HepG2 (cell line): ENCODE results near the gene C5orf24. TPM values are rescaled to one million over a fixed set of nuclear protein-coding genes. Genes with fewer than 3 reads are reported as not detected.

ENCODE experiments used
- BATF2 ChIP-seq: sonication (generic); formaldehyde crosslinking; IDR thresholded peaks from 2 replicates; pipeline ENCODE4 v1.8.0; 2022; ENCODE audit warnings: mild to moderate bottlenecking, missing genetic modification reagents, moderate library complexity
- GATA4 ChIP-seq: sonication (generic); IDR thresholded peaks from 2 replicates; pipeline ENCODE4 v1.6.1; 2016; ENCODE audit warnings: antibody characterized with exemption, low read depth, borderline replicate concordance
- KLF12 ChIP-seq: sonication (generic); formaldehyde crosslinking; IDR thresholded peaks from 2 replicates; pipeline ENCODE4 v1.4.0; 2020; ENCODE audit warnings: missing genetic modification reagents, borderline replicate concordance
- MAZ ChIP-seq, 2 experiments: sonication (generic) in 1 of 2; formaldehyde crosslinking in 1 of 2; IDR thresholded peaks; 2 replicates each; pipeline versions ENCODE4 v1.5.0 to v1.6.1; 2012 to 2020; ENCODE audit warnings: low read depth in 2 of 2, mild to moderate bottlenecking in 2 of 2, borderline replicate concordance in 1 of 2, improper control_type of control experiment in 1 of 2, low read length in 1 of 2, missing genetic modification reagents in 1 of 2, moderate library complexity in 1 of 2
- MTF1 ChIP-seq: sonication (generic); formaldehyde crosslinking; IDR thresholded peaks from 2 replicates; pipeline ENCODE4 v1.5.0; 2020; ENCODE audit warnings: missing genetic modification reagents
- NFAT5 ChIP-seq: sonication (generic); formaldehyde crosslinking; IDR thresholded peaks from 2 replicates; pipeline ENCODE4 v1.4.0; 2020; ENCODE audit warnings: missing genetic modification reagents
- NFE2L1 ChIP-seq: sonication (generic); formaldehyde crosslinking; IDR thresholded peaks from 2 replicates; pipeline ENCODE4 v1.4.0; 2020; ENCODE audit warnings: missing genetic modification reagents, mild to moderate bottlenecking, borderline replicate concordance
- NFKB2 ChIP-seq: sonication (generic); formaldehyde crosslinking; IDR thresholded peaks from 2 replicates; pipeline ENCODE4 v1.4.0; 2020; ENCODE audit warnings: missing genetic modification reagents, borderline replicate concordance
- SMARCE1 ChIP-seq: fragments of 450-650 bp; IDR thresholded peaks from 2 replicates; pipeline ENCODE4 v1.6.1; 2017; ENCODE audit warnings: borderline replicate concordance
- SNRNP70 ChIP-seq: fragments of 200-400 bp; formaldehyde crosslinking; IDR thresholded peaks from 2 replicates; pipeline ENCODE4 v1.6.1; 2017; ENCODE audit warnings: mild to moderate bottlenecking, low read depth, low read length, moderate library complexity
- SUZ12 ChIP-seq: fragments of 150-350 bp; IDR thresholded peaks from 2 replicates; pipeline ENCODE4 v1.6.1; 2014; ENCODE audit warnings: low read depth, low read length
- ZBTB10 ChIP-seq: sonication (generic); formaldehyde crosslinking; IDR thresholded peaks from 2 replicates; pipeline ENCODE4 v1.4.0; 2020; ENCODE audit warnings: missing genetic modification reagents, borderline replicate concordance
- ZNF17 ChIP-seq: sonication (generic); formaldehyde crosslinking; IDR thresholded peaks from 2 replicates; pipeline ENCODE4 v1.5.0; 2020; ENCODE audit warnings: mild to moderate bottlenecking, missing genetic modification reagents
- ZNF331 ChIP-seq: sonication (generic); formaldehyde crosslinking; IDR thresholded peaks from 2 replicates; pipeline ENCODE4 v1.4.0; 2020; ENCODE audit warnings: missing genetic modification reagents
- ZNF543 ChIP-seq: sonication (generic); formaldehyde crosslinking; IDR thresholded peaks from 2 replicates; pipeline ENCODE4 v1.4.0; 2020; ENCODE audit warnings: mild to moderate bottlenecking, missing genetic modification reagents
- ZNF687 ChIP-seq: sonication (generic); formaldehyde crosslinking; IDR thresholded peaks from 2 replicates; pipeline ENCODE4 v1.5.1; 2020; ENCODE audit warnings: mild to moderate bottlenecking, missing genetic modification reagents, moderate library complexity
- polyA plus RNA-seq, 8 experiments: library from polyadenylated mRNA; depleted of rRNA in 3 of 8; stranded (reverse) in 7 of 8; unstranded in 1 of 8; fragments of >200 nt; fragmentation: Illumina TruSeq in 4 of 8; extraction: Trizol in 4 of 8; gene quantifications; 2 replicates each; pipeline versions ENCODE4 v1.2.1 to v1.2.3, GENCODE V29; 2011 to 2016; ENCODE audit warnings: low read depth in 4 of 8, missing spikeins in 1 of 8, mixed read lengths in 1 of 8; ENCODE audit not compliant: insufficient read depth in 1 of 8
- total RNA-seq, 5 experiments: library from RNA; depleted of rRNA; stranded (reverse); fragments of >200 nt; fragmentation: Illumina TruSeq; extraction: Trizol; gene quantifications; 2 replicates each; pipeline ENCODE4 v1.2.3, GENCODE V29; 2016; ENCODE audit warnings: low read depth in 1 of 5

The C5orf24 gene
- total and polyA plus RNA-seq, 2 of the 13 experiments (the other 11 are each of a cell fraction or from before 2014, with no cell fraction given): 34.6 to 41.5 TPM

GRCh38 chr5:134904610-134905245 is 59.0 kb downstream of the C5orf24 start, which contains the start of gene PCBD2 (continued):
- TF ChIP-seq ZBTB10 (CRISPR knock-in tag) (no peak), ZNF543 (CRISPR knock-in tag) (peak; percentile 81; the same call in 1 of the 2 replicates), BATF2 (CRISPR knock-in tag) (peak; percentile 90; the same call in 1 of the 2 replicates), SUZ12 (no peak), KLF12 (peak; percentile 90), MAZ (IDR thresholded peaks at IDR 0.05; ENCODE audit: borderline replicate concordance, low read depth, low read length) (peak; percentile 79), MAZ (CRISPR knock-in tag; IDR thresholded peaks at IDR 0.05; ENCODE audit: low read depth) (peak; percentile 97), NFAT5 (CRISPR knock-in tag) (peak; percentile 58; the same call in 1 of the 2 replicates), NFE2L1 (CRISPR knock-in tag) (no peak), GATA4 (no peak), SNRNP70 (no peak), ZNF687 (CRISPR knock-in tag) (peak; percentile 79), MTF1 (CRISPR knock-in tag) (no peak), NFKB2 (CRISPR knock-in tag) (no peak; the same call in 1 of the 2 replicates), SMARCE1 (no peak), ZNF331 (CRISPR knock-in tag) (peak; percentile 60), ZNF17 (CRISPR knock-in tag) (no peak)
